Progenitor cell of endocrine pancreas (in vitro differentiated cells): ENCODE measurements around the gene HS6ST3. TPM values are rescaled to one million over a fixed set of nuclear protein-coding genes. Genes with fewer than 3 reads are reported as not detected.

Experiments
- DNase-seq: peaks from one replicate; pipeline ENCODE4 v3.0.0; 2021; ENCODE audit warnings: low spot score; ENCODE audit not compliant: unreplicated experiment
- H3K27ac Mint-ChIP-seq: 2 replicates; pipeline ENCODE4 v1.8.0; 2021; ENCODE audit warnings: mild to moderate bottlenecking, moderate library complexity, mixed read lengths
- H3K27me3 Mint-ChIP-seq: 2 replicates; pipeline ENCODE4 v1.8.0; 2021; ENCODE audit warnings: mixed read lengths
- H3K36me3 Mint-ChIP-seq: 2 replicates; pipeline ENCODE4 v1.8.0; 2022; ENCODE audit warnings: mixed read lengths; ENCODE audit not compliant: insufficient read depth
- H3K4me1 Mint-ChIP-seq: 2 replicates; pipeline ENCODE4 v1.8.0; 2021; ENCODE audit warnings: low read depth, mixed read lengths
- H3K4me3 Mint-ChIP-seq: 2 replicates; pipeline ENCODE4 v1.8.0; 2021; ENCODE audit warnings: low read depth, mild to moderate bottlenecking, moderate library complexity, mixed read lengths
- H3K9me3 Mint-ChIP-seq: 2 replicates; pipeline ENCODE4 v1.8.0; 2021; ENCODE audit warnings: low read depth, mixed read lengths
- CTCF ChIP-seq: fragments of 200-600 bp; sonication (generic); IDR thresholded peaks from one replicate; pipeline ENCODE4 v1.5.0; 2021; ENCODE audit warnings: antibody characterized with exemption, mild to moderate bottlenecking; ENCODE audit not compliant: unreplicated experiment
- total RNA-seq: library from RNA; stranded (reverse); gene quantifications from 2 replicates; pipeline ENCODE4 v1.2.1, GENCODE V29; 2021

Gene HS6ST3
- total RNA-seq, 1 donor from 2014 or later: 0.84 TPM

- no peaks in the 10 kb centered on the region for H3K27me3 Mint-ChIP-seq
Observed at GRCh38 chr13:96617528-96617927, 527.6 kb downstream of the HS6ST3 start.

GRCh38 chr13:96621634-96622183 lies 531.8 kb downstream of the HS6ST3 start:
- no peak for TF ChIP-seq CTCF
- DNase-seq: no peak
- Mint-ChIP-seq H3K4me3 (no peak overlapping the region), H3K36me3 (no peaks in the 10 kb centered on the region), H3K9me3 (no peaks in the 10 kb centered on the region), H3K4me1 (peaks cover 16% of the 10 kb centered on the region), H3K27ac (peak overlapping the region; percentile 61), H3K27me3 (no peaks in the 10 kb centered on the region)

More at GRCh38 chr13:96617528-96617927, 527.6 kb downstream of the HS6ST3 start:
- H3K4me1 Mint-ChIP-seq: peaks cover 13% of the 10 kb centered on the region
- H3K36me3 Mint-ChIP-seq: no peaks in the 10 kb centered on the region
- no peak overlapping the region for H3K4me3 Mint-ChIP-seq
- no peak for DNase-seq
- TF ChIP-seq CTCF: no peak
- H3K9me3 Mint-ChIP-seq: no peaks in the 10 kb centered on the region
- H3K27ac Mint-ChIP-seq: no peak overlapping the region

GRCh38 chr13:96629331-96629730 lies 539.4 kb downstream of the HS6ST3 start:
- Mint-ChIP-seq H3K27me3 (no peaks in the 10 kb centered on the region), H3K36me3 (no peaks in the 10 kb centered on the region), H3K4me3 (no peak overlapping the region), H3K4me1 (no peaks in the 10 kb centered on the region), H3K9me3 (no peaks in the 10 kb centered on the region), H3K27ac (no peak overlapping the region)
- no peak for DNase-seq
- TF ChIP-seq CTCF: no peak

- TF ChIP-seq CTCF: no peak
- no peaks in the 10 kb centered on the region for H3K4me1 Mint-ChIP-seq
- no peaks in the 10 kb centered on the region for H3K9me3 Mint-ChIP-seq
- no peak for DNase-seq
- H3K27me3 Mint-ChIP-seq: no peaks in the 10 kb centered on the region
- H3K4me3 Mint-ChIP-seq: no peak overlapping the region
- H3K36me3 Mint-ChIP-seq: no peaks in the 10 kb centered on the region
- H3K27ac Mint-ChIP-seq: no peak overlapping the region
Observed at GRCh38 chr13:96632536-96633320, 542.8 kb downstream of the HS6ST3 start.

GRCh38 chr13:96636001-96636709 lies 546.2 kb downstream of the HS6ST3 start:
- no peaks in the 10 kb centered on the region for H3K36me3 Mint-ChIP-seq

More at GRCh38 chr13:96636001-96636709, 546.2 kb downstream of the HS6ST3 start:
- no peak for TF ChIP-seq CTCF
- Mint-ChIP-seq H3K27ac (no peak overlapping the region), H3K4me1 (no peaks in the 10 kb centered on the region), H3K9me3 (no peaks in the 10 kb centered on the region), H3K4me3 (no peak overlapping the region), H3K27me3 (no peaks in the 10 kb centered on the region)
- DNase-seq: no peak
